ENCODE data around the gene GLYATL2. TPM values are rescaled to one million over a fixed set of nuclear protein-coding genes. Genes with fewer than 3 reads are reported as not detected.

Gene GLYATL2
- total RNA-seq, 1 experiment from 2014 or later, result not detected

GRCh38 chr11:58796333-58796732 is 48.2 kb downstream of the GLYATL2 start:
- CTCF ChIA-PET, result interaction anchor here (1.7 to 2.3 kb wide), 3 partner anchors 8 to 104 kb away, joined by 4 to 7 read pairs (median 5); no protein-coding TSS in a partner anchor
- intact Hi-C loops (cut with micrococcal nuclease), result no loop called here

More at GRCh38 chr11:58796333-58796732, 48.2 kb downstream of the GLYATL2 start:
- no TSS peak for BruUV-seq (replicated peaks)
- H3K9ac ChIP-seq (ENCODE audit: low read length), result no peak overlapping the region
- ATAC-seq (no peak), DNase-seq (ENCODE audit: low read depth, low spot score) (no peak)
- no peaks in the 10 kb centered on the region for H3K9me2 ChIP-seq (ENCODE audit: insufficient read depth)
- ChIA-PET RAD21 (ENCODE audit: low non-redundant PET in 1 of 2, low total read pairs in 2 of 2, uncharacterized antibody in 2 of 2, unreplicated experiment in 2 of 2) (no interaction called here), POLR2A (no interaction called here)
- H3K4me1 ChIP-seq (ENCODE audit: control insufficient read depth in 1 of 2, insufficient read depth in 2 of 2, low read length in 2 of 2), result no peaks in the 10 kb centered on the region
- no peaks in the 10 kb centered on the region for H3K79me2 ChIP-seq (ENCODE audit: insufficient read depth, low read length)
- H3K27me3 ChIP-seq (ENCODE audit: insufficient read depth, low read length), result no peaks in the 10 kb centered on the region
- no peak overlapping the region for H3K4me3 ChIP-seq (replicated peaks in 1 of 2; ENCODE audit: low read depth in 1 of 2, low read length in 2 of 2)
- no peaks in the 10 kb centered on the region for H3K9me3 ChIP-seq (ENCODE audit: control insufficient read depth in 1 of 2, insufficient read depth in 1 of 2, low read depth in 1 of 2, low read length in 2 of 2)
- H3K27ac ChIP-seq (ENCODE audit: low read depth, low read length), result no peak overlapping the region
- no peaks in the 10 kb centered on the region for H4K20me1 ChIP-seq (ENCODE audit: insufficient read depth)
- no peak overlapping the region for H3K4me2 ChIP-seq (ENCODE audit: low read length)
- TF ChIP-seq YY1 (IDR thresholded peaks at IDR 0.05; ENCODE audit: extremely low read depth, insufficient replicate concordance, low read depth, low read length) (no peak), ZNF274 (IDR thresholded peaks at IDR 0.05; ENCODE audit: low read depth, low read length) (no peak), EGR1 (IDR thresholded peaks at IDR 0.05; ENCODE audit: low read depth) (no peak), POLR2A (IDR thresholded peaks at IDR 0.05; ENCODE audit: borderline replicate concordance, extremely low read depth, insufficient read depth, insufficient read length) (no peak), POLR2AphosphoS5 (IDR thresholded peaks at IDR 0.05; ENCODE audit: low read depth, low read length) (no peak), ZBTB33 (IDR thresholded peaks at IDR 0.05; ENCODE audit: extremely low read depth, insufficient replicate concordance, low read length) (no peak), RAD21 (IDR thresholded peaks at IDR 0.05; ENCODE audit: low read depth) (no peak)
- H3K36me3 ChIP-seq (ENCODE audit: control insufficient read depth in 1 of 2, insufficient read depth in 2 of 2, low read length in 2 of 2), result no peaks in the 10 kb centered on the region
- no peak overlapping the region for H2AFZ ChIP-seq (ENCODE audit: low read depth, low read length, poor library complexity, severe bottlenecking)
